Superior temporal gyrus (tissue), 1 donor: Measurements from ENCODE around the gene SRGN.

Experiments
- DNase-seq: peaks from one replicate; pipeline ENCODE4 v3.0.0-alpha.2; 2016; ENCODE audit errors: extremely low spot score

The SRGN gene

DNA sequence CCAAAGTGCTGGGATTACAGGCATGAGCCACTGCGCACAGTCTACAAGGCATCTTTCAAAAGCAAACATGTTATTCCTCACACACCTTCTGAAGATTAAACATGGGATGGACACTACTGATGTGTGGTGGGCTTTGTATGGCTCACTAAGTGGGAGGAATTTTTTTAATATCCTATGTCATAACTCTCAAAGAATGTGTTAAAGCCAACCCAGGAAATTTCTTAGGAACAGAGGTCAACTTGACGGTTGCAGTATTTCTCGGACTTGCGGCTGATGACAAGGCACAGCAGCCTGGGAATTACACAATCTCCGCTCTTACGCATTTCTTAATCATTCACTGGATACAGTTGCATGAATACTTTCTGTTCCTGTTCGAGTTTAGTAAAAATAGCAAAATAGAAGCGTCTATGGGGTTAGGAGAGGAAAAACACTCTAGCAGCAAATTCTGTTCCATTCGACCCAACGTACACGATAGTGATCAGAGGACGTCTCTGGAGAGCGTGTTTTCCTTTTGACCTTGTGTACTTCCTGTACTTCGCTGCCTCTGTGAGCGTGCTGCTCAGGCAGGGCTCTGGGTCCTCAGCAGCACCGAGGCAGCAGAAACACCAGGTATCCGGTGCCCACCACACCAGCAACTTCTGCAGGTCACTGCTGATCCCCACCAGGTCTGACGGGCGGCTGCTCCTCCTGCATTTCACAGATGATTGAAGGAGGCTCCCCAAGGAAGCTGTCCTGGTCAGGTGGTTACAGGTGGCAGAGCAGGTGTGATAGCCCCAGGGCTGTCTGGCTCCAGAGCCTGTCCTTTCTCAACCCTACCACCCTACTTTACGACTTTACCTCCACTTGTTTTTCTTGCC is 26.4 kb upstream of the SRGN start:
- DNase-seq: peak; percentile 40

DNA sequence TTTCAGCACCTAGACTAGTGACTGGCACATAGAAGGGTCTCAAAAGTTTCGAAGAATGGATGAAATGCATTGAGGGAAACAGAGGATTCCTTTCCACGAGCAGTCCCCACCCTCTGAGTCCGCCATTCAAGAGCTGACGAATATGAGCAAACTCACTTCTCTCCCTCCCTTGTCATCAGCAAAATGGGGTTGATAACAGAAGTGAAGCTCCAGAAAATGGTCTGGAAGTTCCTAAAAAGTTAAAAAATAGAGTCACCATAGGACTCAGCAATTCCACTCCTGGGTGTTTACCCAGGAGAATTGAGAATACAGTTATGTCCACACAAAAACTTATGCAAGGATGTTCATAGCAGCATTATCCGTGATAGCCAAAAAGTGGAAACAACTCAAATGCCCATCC is 25.0 kb upstream of the SRGN start:
- no peak for DNase-seq

DNA sequence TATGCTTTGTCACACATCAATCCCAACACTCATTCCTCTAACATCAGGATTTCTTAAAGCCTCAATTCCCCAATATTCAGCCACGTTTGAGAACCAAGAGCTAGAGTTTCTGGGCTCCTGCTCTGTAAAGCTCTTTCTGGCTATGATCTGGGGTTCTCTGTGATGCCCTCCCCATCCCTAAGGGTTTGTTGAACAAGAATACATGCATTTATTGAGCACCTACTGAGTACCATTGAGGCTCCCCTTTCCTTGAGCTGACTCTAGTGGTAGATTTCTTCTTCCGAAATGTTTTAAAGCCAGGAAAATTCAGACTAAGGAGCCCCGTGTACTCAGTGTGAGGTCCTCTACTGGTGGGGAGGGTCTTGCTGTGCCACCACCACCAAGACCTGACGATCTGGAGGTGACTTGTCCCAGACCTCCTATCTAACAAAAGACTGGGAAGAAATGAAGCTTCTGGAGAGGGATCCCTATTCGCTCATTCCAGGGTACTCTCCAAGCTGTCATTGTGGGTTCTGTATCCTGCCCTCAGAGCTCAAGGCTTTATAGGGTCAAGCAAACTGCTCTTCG is 23.1 kb upstream of the SRGN start:
- no peak for DNase-seq

DNA sequence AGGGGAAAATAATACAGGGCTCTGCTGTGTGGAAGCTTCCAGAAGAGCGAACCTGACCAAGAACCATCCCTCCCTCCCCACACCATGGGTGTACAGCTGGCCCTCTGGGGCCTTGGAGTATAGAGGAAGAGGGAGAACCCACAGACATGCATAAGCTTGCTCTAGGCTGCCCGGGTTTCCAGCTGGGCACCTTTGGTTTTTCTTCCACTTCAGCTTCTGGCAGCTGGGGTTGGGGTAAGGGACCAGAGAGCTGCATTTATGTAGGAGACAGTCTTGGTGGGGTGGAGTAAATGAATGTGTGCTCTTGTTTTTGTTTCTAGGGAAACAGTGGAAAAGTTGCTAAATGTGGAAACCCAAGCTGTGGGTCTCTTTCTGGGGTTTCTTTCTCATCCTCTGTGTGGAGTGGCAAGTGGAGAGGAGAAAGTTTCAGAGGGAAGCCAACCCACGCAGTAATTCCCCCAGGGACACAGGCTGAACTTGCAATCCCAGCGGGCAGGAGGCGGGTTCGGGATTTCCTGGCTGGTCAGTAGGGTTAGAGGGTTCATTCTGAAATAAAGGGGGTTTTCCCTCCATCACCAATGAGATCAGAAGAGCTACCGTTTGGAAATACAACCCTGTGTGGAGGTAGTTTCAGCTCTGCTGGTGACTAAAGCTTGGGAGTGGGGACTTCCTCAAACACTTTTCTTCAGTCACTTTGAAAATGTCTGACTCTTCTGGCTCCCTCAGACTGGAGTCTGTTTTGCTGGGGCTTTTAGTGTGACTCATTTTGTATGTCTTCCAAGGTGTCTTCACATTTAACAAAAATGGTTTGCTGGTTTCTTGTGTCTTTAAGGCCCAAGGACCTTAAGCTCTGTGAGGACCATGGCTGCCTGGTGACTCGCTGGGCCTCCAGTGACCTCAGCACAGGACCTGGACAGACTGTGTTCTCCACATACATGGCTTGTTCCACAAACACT is 22.2 kb upstream of the SRGN start:
- DNase-seq: no peak

DNA sequence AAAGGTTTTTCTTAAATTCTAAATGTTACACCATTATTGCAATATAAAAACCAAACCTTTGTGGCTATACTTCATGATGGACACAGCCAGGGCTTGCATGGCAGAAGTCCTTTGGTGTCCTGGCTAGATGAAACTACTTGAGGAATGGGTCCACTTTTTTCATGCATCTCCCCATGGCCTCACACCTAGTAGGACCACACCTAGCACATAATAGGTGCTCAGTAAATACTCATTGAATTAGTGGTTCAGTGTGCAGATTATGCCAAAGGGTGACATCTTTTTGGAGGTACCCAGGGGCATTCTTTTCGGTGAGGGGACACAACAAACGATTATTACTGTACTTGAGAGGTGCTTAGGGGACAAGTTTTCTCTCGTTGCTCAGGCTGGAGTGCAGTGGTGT is 20.7 kb upstream of the SRGN start:
- no peak for DNase-seq

DNA sequence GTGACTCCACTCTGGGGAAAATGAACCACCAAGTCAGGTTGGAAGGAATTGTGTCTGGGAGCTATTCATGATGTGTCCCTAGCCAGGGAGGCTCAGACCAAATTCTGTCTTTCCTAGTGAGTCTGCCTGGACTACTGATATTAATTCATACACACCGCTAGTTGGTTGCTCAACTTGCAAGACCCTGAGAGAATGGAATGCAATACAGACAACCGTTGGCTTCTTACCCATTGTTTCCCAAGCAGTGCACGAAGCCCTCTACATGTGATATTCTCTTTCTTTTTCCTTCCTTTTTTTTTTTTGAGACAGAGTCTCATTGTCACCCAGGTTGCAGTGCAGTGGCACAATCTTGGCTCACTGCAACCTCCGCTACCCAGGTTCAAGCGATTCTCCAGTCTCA is 19.4 kb upstream of the SRGN start:
- DNase-seq: no peak

DNA sequence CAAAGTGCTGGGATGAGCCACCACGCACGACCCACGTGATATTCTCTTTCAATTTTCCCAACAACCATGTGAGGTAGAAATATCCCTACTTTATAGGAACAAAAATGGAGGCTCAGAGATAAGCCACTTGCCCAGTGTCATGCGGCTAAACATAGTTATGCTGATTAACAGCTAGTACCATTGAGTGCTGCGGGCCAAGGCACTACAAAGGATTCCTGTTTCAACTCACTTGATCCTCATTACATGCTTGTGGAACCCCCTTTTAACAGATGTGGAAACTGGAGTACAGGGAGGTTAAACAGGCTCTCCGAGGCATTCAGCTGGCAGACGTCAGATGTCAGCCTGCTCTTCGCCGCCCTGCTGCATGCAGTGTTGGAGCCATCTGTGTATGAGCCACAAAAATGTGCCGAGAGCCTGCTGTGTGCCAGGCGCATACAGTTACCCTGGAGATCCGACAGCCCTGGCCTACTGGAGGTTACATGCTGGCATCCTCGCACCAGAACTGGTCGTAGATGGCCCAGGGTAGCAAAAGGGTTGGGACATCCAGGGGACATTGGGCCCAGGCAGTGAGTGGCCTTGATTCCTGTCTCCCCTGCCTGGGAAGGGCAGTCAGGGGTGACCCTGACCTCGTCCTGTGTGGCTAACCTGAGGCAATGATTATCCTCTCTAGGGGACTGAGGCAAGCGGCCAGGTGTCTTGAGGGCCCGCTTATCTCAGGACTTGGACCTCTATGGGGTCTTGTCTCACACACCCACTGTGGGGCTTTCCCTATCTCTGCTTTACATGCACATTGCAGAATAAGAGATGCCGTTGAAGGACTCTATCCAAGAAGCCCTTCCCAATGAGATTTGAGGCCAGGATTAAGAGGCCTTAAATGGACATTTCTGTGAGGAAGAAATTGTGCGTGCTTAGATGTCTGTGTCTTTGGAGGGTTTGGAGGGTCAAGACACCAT is 18.5 kb upstream of the SRGN start:
- no peak for DNase-seq

DNA sequence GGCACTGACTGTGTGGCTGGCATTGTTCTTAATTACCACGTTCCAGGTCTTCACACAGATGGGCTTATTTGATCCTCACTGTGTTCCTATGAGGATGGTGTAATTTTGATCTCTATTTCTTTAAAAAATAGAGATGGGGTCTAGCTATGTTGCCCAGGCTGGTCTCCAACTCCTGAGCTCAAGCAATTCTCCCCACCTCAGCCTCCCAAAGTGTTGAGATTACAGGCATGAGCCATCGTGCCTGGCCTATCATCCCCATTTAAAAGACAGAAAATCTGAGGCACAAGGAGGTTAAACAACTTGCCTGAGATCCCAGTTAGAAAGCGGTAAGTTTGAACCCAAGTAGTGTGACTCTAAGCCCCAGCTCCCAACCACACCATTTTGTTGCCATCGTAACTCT is 17.0 kb upstream of the SRGN start:
- DNase-seq: no peak

DNA sequence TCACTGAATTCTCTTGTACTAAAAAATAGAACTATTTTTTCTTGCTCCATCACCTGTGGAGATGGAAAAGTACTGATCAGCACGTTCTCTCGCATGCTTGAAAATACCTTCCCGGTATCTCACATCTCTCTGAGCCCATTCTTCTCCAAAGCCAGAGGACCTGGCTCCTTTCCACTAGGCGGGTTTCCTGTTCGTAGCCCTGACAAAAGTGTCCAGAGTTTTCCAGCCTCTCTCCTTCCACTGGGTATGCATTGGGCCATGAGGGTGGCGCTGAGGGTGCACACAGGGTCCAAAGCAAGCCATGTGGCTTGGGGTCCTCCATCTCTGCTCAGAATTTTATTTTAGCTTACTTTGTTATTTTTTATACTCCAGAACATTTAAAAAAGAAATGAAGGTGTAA is 16.3 kb upstream of the SRGN start:
- DNase-seq: no peak

DNA sequence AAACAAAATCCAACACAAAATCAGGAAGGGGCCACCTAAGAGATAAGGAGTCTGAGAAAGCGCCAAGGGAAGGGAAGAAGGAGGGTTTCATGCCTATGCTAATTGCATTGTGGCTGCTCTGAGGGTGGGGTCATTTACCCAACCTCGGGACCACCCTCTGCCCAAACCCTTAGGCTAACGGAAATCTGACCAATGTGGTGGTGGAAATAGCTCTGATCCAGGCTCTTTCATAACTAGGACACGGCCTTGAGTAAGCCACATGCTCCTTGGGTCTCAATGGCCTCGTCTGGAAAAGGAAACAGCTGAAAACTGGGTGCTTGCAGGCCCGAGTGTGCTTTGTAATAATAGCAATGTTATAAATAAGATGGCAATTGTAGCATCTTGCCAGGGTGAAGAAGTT is 14.9 kb upstream of the SRGN start:
- DNase-seq: no peak

DNA sequence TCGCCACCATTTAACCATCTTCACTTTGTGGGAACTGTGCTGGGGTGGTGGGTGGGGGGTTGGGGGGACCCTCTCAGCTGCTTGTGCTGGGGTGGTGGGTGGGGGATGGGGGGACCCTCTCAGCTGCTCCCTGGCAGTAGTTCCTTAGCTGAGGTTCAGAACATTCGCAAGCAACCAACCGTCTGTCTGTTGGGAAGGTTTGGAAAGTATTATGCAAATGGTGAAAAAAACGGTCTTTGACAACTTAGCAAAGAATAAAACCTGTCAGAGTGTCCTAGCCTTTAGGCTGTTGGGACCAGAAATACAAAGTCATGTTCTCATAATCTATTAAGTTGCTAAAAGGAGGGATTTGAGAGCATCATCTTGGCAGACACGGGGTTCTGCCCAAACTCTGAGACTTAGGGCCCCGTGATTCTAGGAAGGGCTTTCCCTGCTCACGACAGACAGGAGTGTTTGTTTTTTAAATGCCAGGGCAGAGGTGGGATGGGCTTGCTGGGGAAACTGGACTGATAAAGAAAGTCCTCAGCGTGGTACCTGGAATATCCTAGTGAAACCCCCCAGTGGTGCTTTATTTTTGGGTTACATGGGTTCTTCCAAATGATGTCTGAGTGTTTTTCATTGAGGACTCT is 14.1 kb upstream of the SRGN start:
- DNase-seq: no peak

DNA sequence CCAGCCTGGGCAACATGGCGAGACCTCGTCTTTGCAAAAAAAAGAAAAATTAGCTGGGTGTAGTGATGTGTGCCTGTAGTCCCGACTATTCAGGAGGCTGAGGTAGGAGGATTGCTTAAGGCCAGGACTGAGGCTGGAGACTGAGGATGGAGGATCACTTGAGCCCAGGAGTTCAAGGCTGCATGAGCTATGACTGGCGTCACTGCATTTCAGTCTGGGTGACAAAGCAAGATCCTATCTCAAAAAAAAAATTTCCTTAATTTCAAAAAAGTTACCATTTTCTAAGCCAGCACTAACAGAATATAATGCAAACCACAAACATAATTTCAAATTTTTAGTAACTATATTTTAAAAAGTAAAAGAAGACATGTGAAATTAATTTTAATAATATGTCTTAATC is 13.4 kb upstream of the SRGN start:
- no peak for DNase-seq

DNA sequence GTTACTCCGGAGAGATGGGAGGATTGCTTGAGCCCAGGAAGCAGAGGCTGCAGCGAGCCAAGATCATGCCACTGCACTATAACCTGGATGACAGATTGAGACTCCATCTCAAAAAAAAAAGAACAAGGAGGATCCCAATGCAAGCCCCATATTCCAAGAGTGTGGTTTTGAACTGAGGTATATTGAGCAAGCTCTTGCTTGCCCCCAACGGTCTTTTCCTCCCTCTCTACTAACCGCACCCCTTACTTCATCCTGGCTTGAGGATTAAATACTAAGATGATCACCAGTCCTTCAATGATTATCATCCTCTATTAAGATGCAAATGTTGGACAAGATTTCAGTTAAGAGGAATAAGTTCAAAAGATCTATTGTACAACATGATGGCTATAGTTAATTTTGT is 12.5 kb upstream of the SRGN start:
- no peak for DNase-seq

DNA sequence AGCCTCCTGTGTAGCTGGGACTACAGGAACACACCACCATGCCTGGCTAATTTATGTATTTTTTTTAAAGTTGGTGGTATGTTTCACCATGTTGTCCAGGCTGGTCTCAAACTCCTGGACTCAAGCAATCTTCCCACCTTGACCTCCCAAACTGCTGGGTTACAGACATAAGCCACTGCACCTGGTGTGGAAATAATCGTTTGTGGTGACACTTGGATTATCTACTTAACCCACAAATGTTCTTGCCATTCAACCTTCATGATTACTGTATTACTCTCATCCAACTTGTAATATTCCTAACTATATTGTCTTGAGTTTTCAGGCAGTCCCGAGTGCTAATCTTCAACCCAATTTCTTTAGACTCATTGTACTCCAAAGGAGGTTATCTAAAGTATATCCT is 9.6 kb upstream of the SRGN start:
- no peak for DNase-seq

DNA sequence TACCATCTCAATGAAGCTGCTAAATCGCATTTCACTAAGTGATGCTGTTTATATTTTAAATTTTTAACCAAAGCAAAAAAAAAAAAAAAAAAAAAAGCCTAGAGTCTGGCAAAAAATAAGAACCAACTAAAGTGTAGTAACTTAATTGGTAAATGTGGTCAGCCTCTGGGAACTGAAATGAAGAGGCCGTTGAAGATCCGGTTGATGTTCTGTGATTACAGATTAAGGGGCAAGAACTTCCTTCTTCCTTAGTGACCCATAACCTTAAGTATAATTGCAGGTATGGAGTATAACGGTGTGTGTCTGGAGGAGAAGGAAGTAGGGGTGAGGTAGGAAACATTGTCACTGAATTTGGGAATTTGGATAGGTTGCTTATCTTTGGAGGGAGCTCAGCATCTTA is 7.7 kb upstream of the SRGN start:
- DNase-seq: no peak

DNA sequence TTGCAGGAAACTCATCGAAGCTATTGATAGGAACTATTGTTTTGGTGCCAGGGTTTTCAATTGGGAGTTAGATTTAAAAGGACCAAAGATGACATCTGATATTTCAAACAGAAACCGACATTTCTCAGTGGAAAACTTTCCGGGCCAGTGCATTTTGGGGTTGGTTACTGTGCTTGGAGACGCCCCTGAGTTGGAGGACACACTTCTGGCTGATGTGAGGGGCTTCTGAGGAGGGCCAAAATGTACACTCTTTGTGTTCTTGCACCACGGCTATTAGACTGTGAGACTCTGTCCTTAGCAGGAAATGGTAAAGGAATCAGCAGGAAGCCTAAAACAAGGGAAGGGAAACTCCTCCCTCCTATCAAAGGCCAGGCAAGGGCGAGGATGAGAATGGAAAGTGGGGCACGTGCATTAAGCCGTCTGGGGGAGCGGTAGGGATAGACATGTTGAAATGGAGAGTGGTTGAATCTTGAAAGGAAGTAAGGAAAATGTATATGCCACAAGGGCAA is 1.8 kb upstream of the SRGN start:
- DNase-seq: no peak

DNA sequence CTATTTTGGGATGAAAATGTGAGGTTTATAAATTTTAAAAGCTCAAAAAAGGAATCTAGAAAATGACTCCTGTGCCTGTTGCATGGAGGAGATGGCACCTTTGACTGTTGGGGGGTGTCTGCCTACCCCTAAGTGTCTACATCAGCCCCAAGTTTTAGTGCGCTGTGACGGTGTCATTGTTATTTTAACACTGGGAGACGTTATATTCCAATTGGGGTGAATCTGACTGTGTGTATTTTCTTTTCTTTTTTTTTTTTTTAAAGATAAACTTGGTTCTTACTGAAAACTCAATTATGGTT is 517 bp downstream of the SRGN start:
- DNase-seq: no peak

DNA sequence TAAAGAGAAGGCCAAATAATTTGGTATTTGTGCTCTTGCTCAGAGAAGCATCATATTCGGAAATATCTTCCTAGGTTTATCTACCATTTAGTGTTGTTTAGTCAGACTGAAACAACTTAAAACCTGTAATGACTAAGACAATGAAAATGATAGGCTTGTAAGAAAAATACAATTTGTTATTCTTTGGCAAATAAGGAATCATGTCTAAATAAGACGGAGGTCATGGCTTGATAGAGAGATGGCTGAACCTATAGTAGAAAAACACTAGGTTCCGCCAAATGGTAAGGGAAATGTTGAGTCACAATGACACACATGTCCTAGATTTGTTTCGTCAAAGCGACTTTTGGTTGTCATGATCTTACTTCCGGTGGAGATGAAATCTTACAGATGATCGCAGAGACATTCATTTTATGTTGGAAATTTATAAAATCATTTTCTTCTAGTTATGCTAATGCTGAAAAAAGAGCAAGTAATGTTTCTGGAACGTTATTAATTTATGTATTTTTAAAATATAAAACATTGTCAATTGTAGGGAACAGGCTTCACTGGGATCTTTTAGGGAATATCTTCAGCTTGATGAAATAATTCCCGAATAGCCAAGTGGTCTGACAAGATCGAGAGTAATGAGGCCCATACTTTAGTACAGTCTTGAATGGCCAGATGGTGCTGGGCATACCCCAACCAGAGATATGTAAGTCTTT is 1.0 kb downstream of the SRGN start:
- no peak for DNase-seq

DNA sequence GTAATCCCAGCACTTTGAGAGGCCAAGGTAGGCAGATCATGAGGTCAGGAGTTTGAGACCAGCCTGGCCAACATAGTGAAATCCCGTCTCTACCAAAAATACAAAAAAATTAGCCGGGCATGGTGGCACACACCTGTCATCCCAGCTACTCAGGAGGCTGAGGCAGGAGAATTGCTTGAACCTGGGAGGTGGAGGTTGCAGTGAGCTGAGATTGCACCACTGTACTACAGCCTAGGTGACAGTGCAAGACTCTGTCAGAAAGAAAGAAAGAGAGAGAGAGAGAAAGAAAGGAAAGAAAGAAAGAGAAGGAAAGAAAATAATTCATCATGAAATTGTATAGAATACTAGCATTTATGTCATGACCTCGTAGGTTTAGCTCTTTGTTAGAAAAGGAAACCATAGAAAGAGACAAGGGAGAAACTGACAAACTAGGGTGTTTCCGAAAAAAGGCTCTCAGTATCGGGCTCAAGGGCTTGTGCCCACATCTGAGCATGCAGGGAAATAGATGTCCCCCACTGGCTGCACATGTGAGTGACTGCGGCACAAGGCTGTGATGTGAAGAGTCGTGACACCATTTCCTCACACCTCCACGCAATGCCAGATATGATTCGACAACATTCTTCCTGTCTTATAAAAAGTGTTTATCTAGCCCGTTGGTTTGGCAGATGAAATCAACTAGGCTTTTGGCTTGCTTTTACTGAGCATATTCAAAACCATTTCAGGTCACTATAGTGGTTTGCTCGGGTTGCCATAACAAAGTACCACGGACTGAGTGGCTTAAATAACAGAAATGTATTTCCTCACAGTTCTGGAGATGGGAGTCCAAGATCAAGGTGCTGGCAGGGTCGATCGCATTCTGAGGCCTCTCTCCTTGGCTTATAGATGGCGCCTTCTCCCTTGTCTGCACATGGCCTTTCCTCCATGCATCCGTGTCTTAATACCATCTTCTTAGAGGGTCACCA is 2.0 kb downstream of the SRGN start:
- DNase-seq: no peak
